ENCODE measurements around the gene NPAS4.
"Not testable (repeated sequence)": the region's sequence is repeated elsewhere in the genome, so short reads cannot be mapped to it uniquely, and the experiment has no call there.

The NPAS4 gene

GRCh38 chr11:66459138-66459778 is 38.4 kb downstream of the NPAS4 start:
- DNase-seq, result no peak

- DNase-seq, result no peak
These were observed 41.2 kb downstream of the NPAS4 start for GRCh38 chr11:66462010-66462409.

GRCh38 chr11:66462911-66463310 is 42.1 kb downstream of the NPAS4 start:
- no peak for DNase-seq

GRCh38 chr11:66464116-66464515 is 43.3 kb downstream of the NPAS4 start:
- not testable (repeated sequence) for DNase-seq

- no peak for DNase-seq
These were observed 44.1 kb downstream of the NPAS4 start for GRCh38 chr11:66464916-66465315.

- DNase-seq, result no peak
These were observed 44.8 kb downstream of the NPAS4 start for GRCh38 chr11:66465373-66466224.

- peak; percentile 96 for DNase-seq
These were observed 45.6 kb downstream of the NPAS4 start, which contains the start of gene PELI3 for GRCh38 chr11:66466225-66467033. PELI3 (plus strand) TSS chr11:66466905; CDS start chr11:66468129, 1,224 bp downstream.

GRCh38 chr11:66467034-66467659 is 46.3 kb downstream of the NPAS4 start:
- DNase-seq, result peak; percentile 68

- no peak for DNase-seq
These were observed 46.9 kb downstream of the NPAS4 start for GRCh38 chr11:66467756-66468155.

- no peak for DNase-seq
These were observed 47.9 kb downstream of the NPAS4 start for GRCh38 chr11:66468691-66469090.

- DNase-seq, result no peak
These were observed 48.6 kb downstream of the NPAS4 start for GRCh38 chr11:66469441-66469840.

GRCh38 chr11:66470015-66470414 is 49.2 kb downstream of the NPAS4 start:
- no peak for DNase-seq

- no peak for DNase-seq
These were observed 50.3 kb downstream of the NPAS4 start for GRCh38 chr11:66471142-66471541.

GRCh38 chr11:66472054-66472453 is 51.2 kb downstream of the NPAS4 start:
- no peak for DNase-seq

GRCh38 chr11:66473167-66473566 is 52.3 kb downstream of the NPAS4 start:
- no peak for DNase-seq

- DNase-seq, result no peak
These were observed 53.0 kb downstream of the NPAS4 start for GRCh38 chr11:66473608-66474515.

- no peak for DNase-seq
These were observed 54.7 kb downstream of the NPAS4 start for GRCh38 chr11:66475349-66476172.
